ENCODE results near the gene PNMT.

PNMT gene

DNA sequence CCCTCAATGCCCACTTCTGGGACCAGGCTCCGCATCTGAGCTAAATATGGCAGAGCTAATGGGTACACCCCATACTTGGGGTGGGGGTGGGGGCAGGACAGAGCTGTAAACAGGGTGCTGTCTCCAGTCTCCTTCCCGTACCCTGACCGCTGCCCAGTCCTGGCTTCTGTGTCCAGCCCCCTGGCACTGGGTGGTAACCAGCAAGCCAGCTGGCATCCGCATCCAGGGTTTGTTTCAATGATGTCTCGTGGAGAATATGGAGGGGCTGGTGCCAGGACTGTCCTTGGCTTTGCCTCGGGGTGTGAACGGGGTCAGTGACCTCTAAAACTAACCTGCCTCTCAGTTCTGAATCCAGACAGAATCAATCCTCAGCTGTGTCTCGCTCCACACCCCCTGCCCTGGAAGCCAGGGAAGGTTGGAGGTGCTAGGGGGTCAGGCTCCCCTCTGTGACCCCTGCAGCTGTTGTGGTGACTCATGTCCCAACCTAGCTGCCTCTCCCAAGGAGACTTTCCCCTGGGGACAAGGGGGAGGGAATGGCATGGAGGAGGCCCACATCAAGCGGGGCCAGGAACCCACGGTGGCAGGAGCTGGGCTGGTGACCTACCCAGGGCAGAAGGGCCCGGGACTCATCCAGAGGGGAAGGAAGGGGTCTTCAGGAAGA lies 1.5 kb upstream of the PNMT start:
- TF ChIP-seq TCF12 (IDR thresholded peaks at IDR 0.05; ENCODE audit: low read depth), result 0 out of 2 replicates have a peak, but pooled peaks have one; percentile 23
- TF ChIP-seq TEAD4 (IDR thresholded peaks at IDR 0.05), result no peak
- TF ChIP-seq EGR1 (IDR thresholded peaks at IDR 0.05), result no peak
- no peak for TF ChIP-seq TAF1 (IDR thresholded peaks at IDR 0.05; ENCODE audit: low read depth)
- no peak for TF ChIP-seq NFIC (IDR thresholded peaks at IDR 0.05)
- TF ChIP-seq RAD21 (IDR thresholded peaks at IDR 0.05; ENCODE audit: low read depth), result no peak
- no peak for TF ChIP-seq CREB1 (IDR thresholded peaks at IDR 0.05; ENCODE audit: low read depth)
- TF ChIP-seq, protein P1, sequence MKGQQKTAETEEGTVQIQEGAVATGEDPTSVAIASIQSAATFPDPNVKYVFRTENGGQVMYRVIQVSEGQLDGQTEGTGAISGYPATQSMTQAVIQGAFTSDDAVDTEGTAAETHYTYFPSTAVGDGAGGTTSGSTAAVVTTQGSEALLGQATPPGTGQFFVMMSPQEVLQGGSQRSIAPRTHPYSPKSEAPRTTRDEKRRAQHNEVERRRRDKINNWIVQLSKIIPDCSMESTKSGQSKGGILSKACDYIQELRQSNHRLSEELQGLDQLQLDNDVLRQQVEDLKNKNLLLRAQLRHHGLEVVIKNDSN (IDR thresholded peaks at IDR 0.05), result no peak
- peak; percentile 22; the same call in 1 of the 2 replicates for TF ChIP-seq EP300 (IDR thresholded peaks at IDR 0.05; ENCODE audit: borderline replicate concordance)
- no peak; the same call in 1 of the 2 replicates for TF ChIP-seq ZBTB7A (IDR thresholded peaks at IDR 0.05; ENCODE audit: low read depth)
- TF ChIP-seq CEBPB (IDR thresholded peaks at IDR 0.05), result no peak
- no peak for TF ChIP-seq MAX (IDR thresholded peaks at IDR 0.05)

DNA sequence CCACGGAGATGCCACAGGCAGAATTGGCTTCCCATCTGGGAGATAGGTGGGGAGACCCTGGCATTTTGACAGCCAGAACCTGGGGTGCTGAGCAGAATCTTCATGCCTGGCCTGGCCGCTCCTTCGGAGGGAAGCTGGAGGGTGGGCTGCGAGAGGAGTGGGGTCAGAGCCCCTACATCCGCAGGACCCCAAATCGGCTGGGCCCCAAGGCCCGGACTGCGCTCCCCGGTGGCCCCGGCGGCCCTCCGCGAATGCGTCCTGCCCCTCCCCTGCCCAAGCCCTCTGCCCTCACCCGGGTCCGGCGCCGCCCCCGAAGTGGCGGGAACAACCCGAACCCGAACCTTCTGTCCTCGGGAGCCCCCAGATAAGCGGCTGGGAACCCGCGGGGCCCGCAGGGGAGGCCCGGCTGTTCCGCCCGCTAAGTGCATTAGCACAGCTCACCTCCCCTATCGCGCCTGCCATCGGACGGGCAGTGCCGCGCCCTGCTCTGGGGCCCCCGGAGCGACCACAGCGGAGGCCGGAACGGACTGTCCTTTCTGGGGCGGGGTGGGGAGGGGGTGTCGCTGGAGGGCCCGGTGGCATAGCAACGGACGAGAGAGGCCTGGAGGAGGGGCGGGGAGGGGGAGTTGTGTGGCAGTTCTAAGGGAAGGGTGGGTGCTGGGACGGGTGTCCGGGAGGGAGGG lies 850 bp upstream of the PNMT start:
- TF ChIP-seq CEBPB (IDR thresholded peaks at IDR 0.05) (no peak), MAX (IDR thresholded peaks at IDR 0.05) (no peak), EP300 (IDR thresholded peaks at IDR 0.05; ENCODE audit: borderline replicate concordance) (no peak), RAD21 (IDR thresholded peaks at IDR 0.05; ENCODE audit: low read depth) (no peak), YY1 (IDR thresholded peaks at IDR 0.05; ENCODE audit: low read depth) (no peak), TCF12 (IDR thresholded peaks at IDR 0.05; ENCODE audit: low read depth) (no peak), TAF1 (IDR thresholded peaks at IDR 0.05; ENCODE audit: low read depth) (no peak), NFIC (IDR thresholded peaks at IDR 0.05) (no peak), CREB1 (IDR thresholded peaks at IDR 0.05; ENCODE audit: low read depth) (no peak), TEAD4 (IDR thresholded peaks at IDR 0.05) (no peak), EGR1 (IDR thresholded peaks at IDR 0.05) (no peak), FOXM1 (IDR thresholded peaks at IDR 0.05; ENCODE audit: borderline replicate concordance, low read depth) (no peak), ZBTB7A (IDR thresholded peaks at IDR 0.05; ENCODE audit: low read depth) (no peak)
- TF ChIP-seq, protein P1 (IDR thresholded peaks at IDR 0.05), result no peak
- TF ChIP-seq, protein P2, sequence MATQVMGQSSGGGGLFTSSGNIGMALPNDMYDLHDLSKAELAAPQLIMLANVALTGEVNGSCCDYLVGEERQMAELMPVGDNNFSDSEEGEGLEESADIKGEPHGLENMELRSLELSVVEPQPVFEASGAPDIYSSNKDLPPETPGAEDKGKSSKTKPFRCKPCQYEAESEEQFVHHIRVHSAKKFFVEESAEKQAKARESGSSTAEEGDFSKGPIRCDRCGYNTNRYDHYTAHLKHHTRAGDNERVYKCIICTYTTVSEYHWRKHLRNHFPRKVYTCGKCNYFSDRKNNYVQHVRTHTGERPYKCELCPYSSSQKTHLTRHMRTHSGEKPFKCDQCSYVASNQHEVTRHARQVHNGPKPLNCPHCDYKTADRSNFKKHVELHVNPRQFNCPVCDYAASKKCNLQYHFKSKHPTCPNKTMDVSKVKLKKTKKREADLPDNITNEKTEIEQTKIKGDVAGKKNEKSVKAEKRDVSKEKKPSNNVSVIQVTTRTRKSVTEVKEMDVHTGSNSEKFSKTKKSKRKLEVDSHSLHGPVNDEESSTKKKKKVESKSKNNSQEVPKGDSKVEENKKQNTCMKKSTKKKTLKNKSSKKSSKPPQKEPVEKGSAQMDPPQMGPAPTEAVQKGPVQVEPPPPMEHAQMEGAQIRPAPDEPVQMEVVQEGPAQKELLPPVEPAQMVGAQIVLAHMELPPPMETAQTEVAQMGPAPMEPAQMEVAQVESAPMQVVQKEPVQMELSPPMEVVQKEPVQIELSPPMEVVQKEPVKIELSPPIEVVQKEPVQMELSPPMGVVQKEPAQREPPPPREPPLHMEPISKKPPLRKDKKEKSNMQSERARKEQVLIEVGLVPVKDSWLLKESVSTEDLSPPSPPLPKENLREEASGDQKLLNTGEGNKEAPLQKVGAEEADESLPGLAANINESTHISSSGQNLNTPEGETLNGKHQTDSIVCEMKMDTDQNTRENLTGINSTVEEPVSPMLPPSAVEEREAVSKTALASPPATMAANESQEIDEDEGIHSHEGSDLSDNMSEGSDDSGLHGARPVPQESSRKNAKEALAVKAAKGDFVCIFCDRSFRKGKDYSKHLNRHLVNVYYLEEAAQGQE (IDR thresholded peaks at IDR 0.05; ENCODE audit: low read depth), result no peak

DNA sequence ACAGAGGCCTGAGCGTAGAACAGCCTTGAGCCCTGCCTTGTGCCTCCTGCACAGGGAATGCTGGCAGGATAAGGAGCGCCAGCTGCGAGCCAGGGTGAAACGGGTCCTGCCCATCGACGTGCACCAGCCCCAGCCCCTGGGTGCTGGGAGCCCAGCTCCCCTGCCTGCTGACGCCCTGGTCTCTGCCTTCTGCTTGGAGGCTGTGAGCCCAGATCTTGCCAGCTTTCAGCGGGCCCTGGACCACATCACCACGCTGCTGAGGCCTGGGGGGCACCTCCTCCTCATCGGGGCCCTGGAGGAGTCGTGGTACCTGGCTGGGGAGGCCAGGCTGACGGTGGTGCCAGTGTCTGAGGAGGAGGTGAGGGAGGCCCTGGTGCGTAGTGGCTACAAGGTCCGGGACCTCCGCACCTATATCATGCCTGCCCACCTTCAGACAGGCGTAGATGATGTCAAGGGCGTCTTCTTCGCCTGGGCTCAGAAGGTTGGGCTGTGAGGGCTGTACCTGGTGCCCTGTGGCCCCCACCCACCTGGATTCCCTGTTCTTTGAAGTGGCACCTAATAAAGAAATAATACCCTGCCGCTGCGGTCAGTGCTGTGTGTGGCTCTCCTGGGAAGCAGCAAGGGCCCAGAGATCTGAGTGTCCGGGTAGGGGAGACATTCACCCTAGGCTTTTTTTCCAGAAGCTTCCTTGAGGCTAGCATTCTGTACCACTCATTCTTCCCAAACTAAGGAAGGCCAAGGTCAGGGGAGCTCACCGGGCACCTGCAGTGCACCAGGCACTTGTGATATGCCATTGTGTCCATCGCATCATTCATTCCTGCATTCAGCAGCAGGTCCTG lies 1.9 kb downstream of the PNMT start:
- TF ChIP-seq CEBPB (IDR thresholded peaks at IDR 0.05) (no peak), YY1 (IDR thresholded peaks at IDR 0.05; ENCODE audit: low read depth) (no peak), MAX (IDR thresholded peaks at IDR 0.05) (no peak), NFIC (IDR thresholded peaks at IDR 0.05) (no peak), CREB1 (IDR thresholded peaks at IDR 0.05; ENCODE audit: low read depth) (no peak), TEAD4 (IDR thresholded peaks at IDR 0.05) (no peak), TAF1 (IDR thresholded peaks at IDR 0.05; ENCODE audit: low read depth) (no peak), EP300 (IDR thresholded peaks at IDR 0.05; ENCODE audit: borderline replicate concordance) (no peak), ZBTB7A (IDR thresholded peaks at IDR 0.05; ENCODE audit: low read depth) (no peak)
- TF ChIP-seq, protein P2 (IDR thresholded peaks at IDR 0.05; ENCODE audit: low read depth), result no peak
- TF ChIP-seq, protein P1 (IDR thresholded peaks at IDR 0.05), result no peak

DNA sequence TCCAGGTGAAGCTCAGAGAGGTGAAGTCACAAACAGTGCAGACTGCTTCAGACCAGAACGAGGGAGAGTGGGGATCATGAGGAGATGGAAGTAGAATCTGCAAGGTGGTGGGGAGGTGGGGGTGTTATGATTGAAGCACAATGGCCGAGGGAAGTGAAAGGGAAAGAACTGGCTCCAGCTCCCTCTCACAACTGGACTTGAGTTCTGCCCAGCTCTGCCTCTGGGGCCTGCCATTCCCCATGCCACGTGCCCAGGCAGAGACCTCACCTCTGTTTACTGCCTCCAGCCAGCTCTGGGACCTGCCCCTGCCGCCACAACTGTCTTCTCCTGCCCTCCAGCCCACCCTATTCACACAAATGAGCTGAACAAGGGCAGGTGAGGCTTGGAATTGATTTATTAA lies 2.5 kb downstream of the PNMT start:
- TF ChIP-seq MAX (IDR thresholded peaks at IDR 0.05) (no peak), TAF1 (IDR thresholded peaks at IDR 0.05; ENCODE audit: low read depth) (no peak), RAD21 (IDR thresholded peaks at IDR 0.05; ENCODE audit: low read depth) (no peak), NFIC (IDR thresholded peaks at IDR 0.05) (no peak), TCF12 (IDR thresholded peaks at IDR 0.05; ENCODE audit: low read depth) (no peak), ZBTB7A (IDR thresholded peaks at IDR 0.05; ENCODE audit: low read depth) (no peak)
